Liver (tissue), 9 donors: ENCODE results near the gene KLHDC9. TPM values are rescaled to one million over a fixed set of nuclear protein-coding genes. Genes with fewer than 3 reads are reported as not detected.

Experiments used
- DNase-seq: peaks from one replicate; pipeline ENCODE4 v3.0.0-alpha.2; 2017; ENCODE audit warnings: low spot score
- H3K27ac ChIP-seq, 2 donors: one replicate each; pipeline ENCODE4 v1.7.0; 2013; ENCODE audit warnings: inconsistent platforms in 2 of 2, low read length in 2 of 2, control low read depth in 1 of 2, low read depth in 1 of 2, mild to moderate bottlenecking in 1 of 2
- H3K27me3 ChIP-seq, 4 donors: one replicate each; pipeline versions ENCODE4 v1.6.1 to v1.7.0; 2013; ENCODE audit warnings: low read length in 3 of 4, inconsistent platforms in 1 of 4, mild to moderate bottlenecking in 1 of 4, moderate library complexity in 1 of 4; ENCODE audit not compliant: control insufficient read depth in 4 of 4, insufficient read depth in 4 of 4
- H3K36me3 ChIP-seq, 4 donors: one replicate each; pipeline versions ENCODE4 v1.6.1 to v1.7.0; 2013; ENCODE audit warnings: low read length in 3 of 4, mild to moderate bottlenecking in 3 of 4, low read depth in 1 of 4, moderate library complexity in 1 of 4; ENCODE audit not compliant: control insufficient read depth in 4 of 4, insufficient read depth in 3 of 4
- H3K4me1 ChIP-seq, 4 donors: one replicate each; pipeline versions ENCODE4 v1.6.1 to v1.7.0; 2013; ENCODE audit warnings: low read length in 3 of 4, mild to moderate bottlenecking in 3 of 4, moderate library complexity in 1 of 4; ENCODE audit not compliant: control insufficient read depth in 4 of 4, insufficient read depth in 4 of 4
- H3K4me3 ChIP-seq, 3 donors: one replicate each; pipeline versions ENCODE4 v1.6.1 to v1.7.0; 2013; ENCODE audit warnings: low read length in 3 of 3, control low read depth in 1 of 3, low read depth in 1 of 3, mild to moderate bottlenecking in 1 of 3
- H3K9ac ChIP-seq, 2 donors: one replicate each; pipeline ENCODE4 v1.7.0; 2013; ENCODE audit warnings: low read length in 2 of 2, mild to moderate bottlenecking in 2 of 2, moderate library complexity in 2 of 2, control low read depth in 1 of 2, low read depth in 1 of 2
- H3K9me3 ChIP-seq, 4 donors: one replicate each; pipeline versions ENCODE4 v1.6.1 to v1.7.0; 2013; ENCODE audit warnings: low read length in 3 of 4; ENCODE audit not compliant: control insufficient read depth in 4 of 4
- ATF3 ChIP-seq: IDR thresholded peaks from 2 replicates; pipeline ENCODE4 v1.6.1; 2016; ENCODE audit warnings: antibody characterized with exemption
- CTCF ChIP-seq: fragments of 150-350 bp; IDR thresholded peaks from 2 replicates; pipeline ENCODE4 v1.5.1; 2017; ENCODE audit warnings: improper control_type of control experiment, low read depth, low read length; ENCODE audit not compliant: missing input control
- EGR1 ChIP-seq, 2 donors: IDR thresholded peaks; 2 replicates each; pipeline ENCODE4 v1.6.1; 2016 to 2018; ENCODE audit warnings: antibody characterized with exemption in 2 of 2, low read depth in 2 of 2
- FOXA1 ChIP-seq: IDR thresholded peaks from 2 replicates; pipeline ENCODE4 v1.6.1; 2016; ENCODE audit warnings: antibody characterized with exemption
- FOXA2 ChIP-seq: IDR thresholded peaks from 2 replicates; pipeline ENCODE4 v1.6.1; 2016; ENCODE audit warnings: antibody characterized with exemption
- HNF4A ChIP-seq, 2 donors: conservative IDR thresholded peaks; 2 replicates each; pipeline ENCODE4 v1.6.1; 2016; ENCODE audit warnings: antibody characterized with exemption in 2 of 2, mild to moderate bottlenecking in 2 of 2
- HNF4G ChIP-seq: IDR thresholded peaks from 2 replicates; pipeline ENCODE4 v1.6.1; 2016; ENCODE audit warnings: antibody characterized with exemption
- JUND ChIP-seq, 2 donors: IDR thresholded peaks; 2 replicates each; pipeline ENCODE4 v1.6.1; 2016; ENCODE audit warnings: antibody characterized with exemption in 2 of 2
- MAX ChIP-seq: IDR thresholded peaks from 2 replicates; pipeline ENCODE4 v1.6.1; 2016; ENCODE audit warnings: antibody characterized with exemption
- NR2F2 ChIP-seq: IDR thresholded peaks from 2 replicates; pipeline ENCODE4 v1.6.1; 2016; ENCODE audit warnings: antibody characterized with exemption
- RAD21 ChIP-seq, 2 donors: IDR thresholded peaks; 2 replicates each; pipeline ENCODE4 v1.6.1; 2016; ENCODE audit warnings: antibody characterized with exemption in 2 of 2, mild to moderate bottlenecking in 2 of 2
- REST ChIP-seq: IDR thresholded peaks from 2 replicates; pipeline ENCODE4 v1.6.1; 2016; ENCODE audit warnings: antibody characterized with exemption, mild to moderate bottlenecking
- RXRA ChIP-seq, 2 donors: IDR thresholded peaks; 2 replicates each; pipeline ENCODE4 v1.6.1; 2017 to 2018; ENCODE audit warnings: antibody characterized with exemption in 2 of 2, mild to moderate bottlenecking in 1 of 2
- SP1 ChIP-seq: IDR thresholded peaks from 2 replicates; pipeline ENCODE4 v1.6.1; 2018; ENCODE audit warnings: antibody characterized with exemption, mild to moderate bottlenecking
- TAF1 ChIP-seq: conservative IDR thresholded peaks from 2 replicates; pipeline ENCODE4 v1.6.1; 2016; ENCODE audit warnings: antibody characterized with exemption, mild to moderate bottlenecking
- YY1 ChIP-seq: IDR thresholded peaks from 2 replicates; pipeline ENCODE4 v1.6.1; 2016; ENCODE audit warnings: antibody characterized with exemption, mild to moderate bottlenecking
- ZBTB33 ChIP-seq: IDR thresholded peaks from 2 replicates; pipeline ENCODE4 v1.6.1; 2016; ENCODE audit warnings: antibody characterized with exemption
- WGBS: extraction: QIAGEN DNeasy Blood & Tissue Kit; methylation state at CpG from one replicate; pipeline ENCODE4 v1.1.7; 2013; 5-methylcytosine and 5-hydroxymethylcytosine counted together
- polyA plus RNA-seq, 2 donors: library from polyadenylated mRNA; stranded (reverse) in 1 of 2; unstranded in 1 of 2; fragments of 200-250 nt in 1 of 2; fragments of >200 nt in 1 of 2; fragmentation: Nextera tagmentation in 1 of 2; extraction: Ambion mirVana in 1 of 2; gene quantifications; one replicate each; pipeline versions ENCODE4 v1.2.1 to v1.2.3, GENCODE V29; 2013 to 2015
- total RNA-seq, 2 donors: library from RNA; depleted of rRNA; stranded (reverse); fragments of >200 nt; gene quantifications; one replicate each; pipeline ENCODE4 v1.2.3, GENCODE V29; 2014
- donor health status: healthy.
- donor health status: healthy.
- donor health status: healthy.
- donor health status: healthy.
- donor health status: healthy.

Gene KLHDC9
- total and polyA plus RNA-seq, 4 donors: 1.9 to 3.3 (median 2.6) TPM

GRCh38 chr1:161092621-161093028 is 5.5 kb upstream of the KLHDC9 start:
- 89% methylated on average over 3 of the region's 3 CpGs for WGBS
- Histone ChIP-seq H3K27ac (no peak overlapping the region), H3K27me3 (no peaks in the 10 kb centered on the region), H3K9ac (no peak overlapping the region), H3K4me3 (no peak overlapping the region), H3K36me3 (no peaks in the 10 kb centered on the region), H3K9me3 (no peaks in the 10 kb centered on the region), H3K4me1 (peaks cover 0 to 5% (median under 1%) of the 10 kb centered on the region in 4 donors)
- no peak for TF ChIP-seq RXRA (IDR thresholded peaks at IDR 0.05)
- no peak for TF ChIP-seq SP1
- DNase-seq: no peak

GRCh38 chr1:161094481-161094880 is 3.7 kb upstream of the KLHDC9 start:
- H3K9ac ChIP-seq: no peak overlapping the region
- H3K9me3 ChIP-seq: no peaks in the 10 kb centered on the region
- no peak for DNase-seq
- no peak overlapping the region for H3K4me3 ChIP-seq
- no peaks in the 10 kb centered on the region for H3K36me3 ChIP-seq
- no peak overlapping the region for H3K27ac ChIP-seq
- no peak for TF ChIP-seq SP1
- no peak for TF ChIP-seq HNF4G
- TF ChIP-seq REST: no peak
- no peak for TF ChIP-seq EGR1 (IDR thresholded peaks at IDR 0.05; ENCODE audit: low read depth in 2 of 2)
- TF ChIP-seq HNF4A (conservative IDR thresholded peaks at IDR 0.05): no peak
- no peak for TF ChIP-seq NR2F2
- TF ChIP-seq JUND (IDR thresholded peaks at IDR 0.05): no peak
- no peaks in the 10 kb centered on the region for H3K27me3 ChIP-seq
- WGBS: 96% methylated on average over 14 of the region's 14 CpGs
- peaks cover 2 to 22% (median 11%) of the 10 kb centered on the region in 4 donors for H3K4me1 ChIP-seq

GRCh38 chr1:161095230-161095629 is 2.9 kb upstream of the KLHDC9 start:
- Histone ChIP-seq H3K36me3 (peaks cover 0 to 7% (median 1%) of the 10 kb centered on the region in 4 donors), H3K4me1 (peaks cover 2 to 24% (median 11%) of the 10 kb centered on the region in 4 donors), H3K9me3 (no peaks in the 10 kb centered on the region), H3K27ac (no peak overlapping the region), H3K4me3 (no peak overlapping the region), H3K27me3 (no peaks in the 10 kb centered on the region), H3K9ac (no peak overlapping the region)
- TF ChIP-seq FOXA2 (no peak), NR2F2 (no peak), EGR1 (IDR thresholded peaks at IDR 0.05; ENCODE audit: low read depth in 2 of 2) (no peak), RAD21 (IDR thresholded peaks at IDR 0.05) (no peak), CTCF (no peak), TAF1 (no peak), FOXA1 (no peak), RXRA (IDR thresholded peaks at IDR 0.05) (no peak), SP1 (no peak), YY1 (no peak), ATF3 (no peak), HNF4A (conservative IDR thresholded peaks at IDR 0.05) (no peak), JUND (IDR thresholded peaks at IDR 0.05) (no peak), HNF4G (no peak), ZBTB33 (no peak), MAX (no peak)
- 91% methylated on average over 6 of the region's 6 CpGs for WGBS
- no peak for DNase-seq
